Glutamatergic neuron (in vitro differentiated cells): ENCODE measurements around the gene CABLES2. TPM values are rescaled to one million over a fixed set of nuclear protein-coding genes. Genes with fewer than 3 reads are reported as not detected.

Experiments
- DNase-seq: peaks from one replicate; pipeline ENCODE4 v3.0.0; 2022
- H3K27ac Mint-ChIP-seq: one replicate; pipeline ENCODE4 v1.8.0; 2020; ENCODE audit warnings: mild to moderate bottlenecking, mixed read lengths, inconsistent platforms; ENCODE audit not compliant: unreplicated experiment
- H3K27me3 Mint-ChIP-seq: one replicate; pipeline ENCODE4 v1.8.0; 2020; ENCODE audit warnings: mild to moderate bottlenecking, moderate library complexity, mixed read lengths, inconsistent platforms; ENCODE audit not compliant: unreplicated experiment
- H3K36me3 Mint-ChIP-seq: one replicate; pipeline ENCODE4 v1.8.0; 2020; ENCODE audit warnings: mild to moderate bottlenecking, mixed read lengths, inconsistent platforms; ENCODE audit not compliant: unreplicated experiment
- H3K4me1 Mint-ChIP-seq: one replicate; pipeline ENCODE4 v1.8.0; 2020; ENCODE audit warnings: mild to moderate bottlenecking, low read depth, mixed read lengths, inconsistent platforms; ENCODE audit not compliant: unreplicated experiment
- H3K4me3 Mint-ChIP-seq: one replicate; pipeline ENCODE4 v1.8.0; 2020; ENCODE audit warnings: mild to moderate bottlenecking, mixed read lengths, inconsistent platforms; ENCODE audit not compliant: unreplicated experiment
- H3K9me3 Mint-ChIP-seq: one replicate; pipeline ENCODE4 v1.8.0; 2020; ENCODE audit warnings: mild to moderate bottlenecking, moderate library complexity, mixed read lengths, inconsistent platforms; ENCODE audit not compliant: unreplicated experiment
- CTCF ChIP-seq: fragments of 200-600 bp; sonication (generic); IDR thresholded peaks from one replicate; pipeline ENCODE4 v1.5.0; 2021; ENCODE audit not compliant: partially characterized antibody, unreplicated experiment
- total RNA-seq: library from RNA; stranded (reverse); fragmentation: NEBNext Ultra II Directional; extraction: Animal tissue kit (Norgen Biotek cat#: 25700); gene quantifications from one replicate; pipeline ENCODE4 v1.2.1, GENCODE V29; 2021; ENCODE audit not compliant: unreplicated experiment

Gene CABLES2
- total RNA-seq, 1 donor from 2014 or later, result 25.3 TPM

- H3K4me3 Mint-ChIP-seq, result no peak overlapping the region
- no peaks in the 10 kb centered on the region for H3K36me3 Mint-ChIP-seq
- H3K9me3 Mint-ChIP-seq, result peaks cover 6% of the 10 kb centered on the region
- no peak for DNase-seq
- peaks cover 4% of the 10 kb centered on the region for H3K27me3 Mint-ChIP-seq
- no peaks in the 10 kb centered on the region for H3K4me1 Mint-ChIP-seq
- H3K27ac Mint-ChIP-seq, result no peak overlapping the region
- TF ChIP-seq CTCF, result no peak
These were observed 15.7 kb upstream of the CABLES2 start for GRCh38 chr20:62422636-62423325.

- H3K4me3 Mint-ChIP-seq, result no peak overlapping the region
- no peak for TF ChIP-seq CTCF
- H3K27ac Mint-ChIP-seq, result no peak overlapping the region
- H3K9me3 Mint-ChIP-seq, result peaks cover 6% of the 10 kb centered on the region
- DNase-seq, result no peak
- H3K4me1 Mint-ChIP-seq, result no peaks in the 10 kb centered on the region
- peaks cover 4% of the 10 kb centered on the region for H3K27me3 Mint-ChIP-seq
- H3K36me3 Mint-ChIP-seq, result no peaks in the 10 kb centered on the region
These were observed 14.6 kb upstream of the CABLES2 start for GRCh38 chr20:62421716-62421990.

GRCh38 chr20:62420846-62421715 is 14.0 kb upstream of the CABLES2 start:
- peaks cover 6% of the 10 kb centered on the region for H3K9me3 Mint-ChIP-seq
- peaks cover 4% of the 10 kb centered on the region for H3K27me3 Mint-ChIP-seq
- TF ChIP-seq CTCF, result no peak
- H3K36me3 Mint-ChIP-seq, result no peaks in the 10 kb centered on the region
- H3K4me3 Mint-ChIP-seq, result no peak overlapping the region
- no peak overlapping the region for H3K27ac Mint-ChIP-seq
- no peak for DNase-seq
- H3K4me1 Mint-ChIP-seq, result no peaks in the 10 kb centered on the region

- Mint-ChIP-seq H3K9me3 (peaks cover 6% of the 10 kb centered on the region), H3K36me3 (no peaks in the 10 kb centered on the region), H3K4me3 (no peak overlapping the region), H3K27me3 (peaks cover 4% of the 10 kb centered on the region), H3K27ac (no peak overlapping the region), H3K4me1 (no peaks in the 10 kb centered on the region)
- no peak for TF ChIP-seq CTCF
- DNase-seq, result no peak
These were observed 12.7 kb upstream of the CABLES2 start for GRCh38 chr20:62419759-62420158.
